Neural cell (in vitro differentiated cells): ENCODE results near the gene DPF1. TPM values are rescaled to one million over a fixed set of nuclear protein-coding genes. Genes with fewer than 3 reads are reported as not detected.

ENCODE experiments used
- H2AFZ ChIP-seq: fragments of 200-600, 300-800 bp; sonication (generic), shearing (Covaris generic); 2 replicates; pipeline ENCODE4 v1.6.0; 2014; ENCODE audit warnings: low read depth, mild to moderate bottlenecking, antibody characterized with exemption, low read length, moderate library complexity
- H3F3A ChIP-seq: fragments of 200-600 bp; shearing (Covaris generic); 2 replicates; pipeline ENCODE4 v1.6.1; 2016; ENCODE audit warnings: mild to moderate bottlenecking, moderate library complexity, mixed read lengths, antibody characterized with exemption, low read length; ENCODE audit not compliant: insufficient read depth, poor library complexity, severe bottlenecking
- H3K27ac ChIP-seq: fragments of 200-600, 300-800 bp; sonication (generic), shearing (Covaris generic); 2 replicates; pipeline ENCODE4 v1.5.1; 2014; ENCODE audit warnings: mild to moderate bottlenecking, low read length, moderate library complexity
- H3K27me3 ChIP-seq: fragments of 300-800, 200-600 bp; sonication (generic), shearing (Covaris generic); 2 replicates; pipeline ENCODE4 v1.6.0; 2014; ENCODE audit warnings: mild to moderate bottlenecking, low read depth, low read length, moderate library complexity; ENCODE audit not compliant: insufficient read depth
- H3K36me3 ChIP-seq: fragments of 300-800, 200-600 bp; sonication (generic), shearing (Covaris generic); 2 replicates; pipeline ENCODE4 v1.5.1; 2014; ENCODE audit warnings: mild to moderate bottlenecking, antibody characterized with exemption, low read length, moderate library complexity; ENCODE audit not compliant: insufficient read depth
- H3K4me2 ChIP-seq: fragments of 300-800, 200-600 bp; sonication (generic), shearing (Covaris generic); 2 replicates; pipeline ENCODE4 v1.6.0; 2014; ENCODE audit warnings: mild to moderate bottlenecking, low read length
- H3K4me3 ChIP-seq: fragments of 300-800, 200-600 bp; sonication (generic), shearing (Covaris generic); 2 replicates; pipeline ENCODE4 v1.5.1; 2014; ENCODE audit warnings: mild to moderate bottlenecking, low read length, moderate library complexity
- H3K79me2 ChIP-seq: fragments of 200-600 bp; shearing (Covaris generic); replicated peaks from 2 replicates; pipeline ENCODE4 v1.6.0; 2014; ENCODE audit warnings: mild to moderate bottlenecking, low read length, moderate library complexity; ENCODE audit not compliant: insufficient read depth
- H3K9ac ChIP-seq: fragments of 300-800, 200-600 bp; sonication (generic), shearing (Covaris generic); 2 replicates; pipeline ENCODE4 v1.6.1; 2016; ENCODE audit warnings: mild to moderate bottlenecking, low read length, mixed read lengths
- H3K9me2 ChIP-seq: fragments of 200-600 bp; shearing (Covaris generic); 2 replicates; pipeline ENCODE4 v1.6.1; 2016; ENCODE audit warnings: mild to moderate bottlenecking, low read length, mixed read lengths; ENCODE audit not compliant: insufficient read depth
- H3K9me3 ChIP-seq: fragments of 200-600, 300-800 bp; sonication (generic), shearing (Covaris generic); 2 replicates; pipeline ENCODE4 v1.6.1; 2016; ENCODE audit warnings: mild to moderate bottlenecking, mixed run types, low read length, moderate library complexity, mixed read lengths
- H4K20me1 ChIP-seq: fragments of 200-600 bp; shearing (Covaris generic); 2 replicates; pipeline ENCODE4 v1.6.1; 2016; ENCODE audit warnings: mild to moderate bottlenecking, mixed run types; ENCODE audit not compliant: insufficient read depth
- CTCF ChIP-seq: fragments of 450-650 bp; IDR thresholded peaks from 2 replicates; pipeline ENCODE4 v1.5.1; 2014; ENCODE audit warnings: antibody characterized with exemption, mild to moderate bottlenecking, moderate library complexity; ENCODE audit not compliant: poor library complexity, severe bottlenecking
- EP300 ChIP-seq: fragments of 450-650 bp; conservative IDR thresholded peaks from 2 replicates; pipeline ENCODE4 v1.6.1; 2014; ENCODE audit warnings: antibody characterized with exemption, mild to moderate bottlenecking, moderate library complexity; ENCODE audit not compliant: poor library complexity, severe bottlenecking
- EZH2 ChIP-seq: fragments of 200-600, 300-800 bp; shearing (Covaris generic), sonication (generic); IDR thresholded peaks from 2 replicates; pipeline ENCODE4 v1.6.1; 2014; ENCODE audit warnings: antibody characterized with exemption, low read length, borderline replicate concordance, mild to moderate bottlenecking; ENCODE audit not compliant: insufficient read depth, poor library complexity, severe bottlenecking
- MXI1 ChIP-seq: fragments of 450-650 bp; conservative IDR thresholded peaks from 2 replicates; pipeline ENCODE4 v1.6.1; 2014; ENCODE audit warnings: antibody characterized with exemption, mild to moderate bottlenecking; ENCODE audit not compliant: poor library complexity, severe bottlenecking
- POLR2AphosphoS5 ChIP-seq: IDR thresholded peaks from 2 replicates; pipeline ENCODE4 v1.6.1; 2012
- RAD21 ChIP-seq: fragments of 450-650 bp; conservative IDR thresholded peaks from 2 replicates; pipeline ENCODE4 v1.6.1; 2014; ENCODE audit warnings: antibody characterized with exemption, mild to moderate bottlenecking, moderate library complexity
- REST ChIP-seq: IDR thresholded peaks from 2 replicates; pipeline ENCODE4 v1.6.1; 2012; ENCODE audit warnings: borderline replicate concordance
- SMC3 ChIP-seq: fragments of 450-650 bp; conservative IDR thresholded peaks from 2 replicates; pipeline ENCODE4 v1.6.1; 2014; ENCODE audit warnings: antibody characterized with exemption, mild to moderate bottlenecking, moderate library complexity; ENCODE audit not compliant: poor library complexity
- TAF1 ChIP-seq: IDR thresholded peaks from 2 replicates; pipeline ENCODE4 v1.6.1; 2012; ENCODE audit warnings: low read depth
- polyA plus RNA-seq: library from polyadenylated mRNA; depleted of rRNA; stranded (reverse); fragments of >200 nt; gene quantifications from 2 replicates; pipeline ENCODE4 v1.2.3, GENCODE V29; 2014

Gene DPF1
- polyA plus RNA-seq, 1 donor from 2014 or later = 118 TPM

GRCh38 chr19:38250428-38250820, 26.4 kb upstream of the DPF1 start:
- Histone ChIP-seq H3K27me3 (peaks cover 3% of the 10 kb centered on the region), H4K20me1 (no peaks in the 10 kb centered on the region), H3K9ac (no peak overlapping the region), H3K4me2 (no peak overlapping the region), H3K9me2 (no peaks in the 10 kb centered on the region), H3K27ac (no peak overlapping the region), H3K4me3 (no peak overlapping the region), H3K79me2 (no peaks in the 10 kb centered on the region), H2AFZ (no peak overlapping the region), H3K36me3 (no peaks in the 10 kb centered on the region), H3K9me3 (no peaks in the 10 kb centered on the region), H3F3A (no peaks in the 10 kb centered on the region)
- no peak for TF ChIP-seq CTCF
- TF ChIP-seq REST = no peak
- no peak for TF ChIP-seq SMC3
- TF ChIP-seq EZH2 = no peak
- TF ChIP-seq TAF1 = no peak
- no peak for TF ChIP-seq RAD21
- TF ChIP-seq POLR2AphosphoS5 = no peak
- no peak for TF ChIP-seq EP300
- no peak for TF ChIP-seq MXI1

GRCh38 chr19:38248421-38248820, 24.4 kb upstream of the DPF1 start:
- H3K9me2 ChIP-seq = no peaks in the 10 kb centered on the region
- H3K27ac ChIP-seq = no peak overlapping the region
- no peaks in the 10 kb centered on the region for H4K20me1 ChIP-seq
- no peaks in the 10 kb centered on the region for H3K9me3 ChIP-seq
- H2AFZ ChIP-seq = no peak overlapping the region
- H3F3A ChIP-seq = no peaks in the 10 kb centered on the region
- H3K9ac ChIP-seq = no peak overlapping the region
- no peaks in the 10 kb centered on the region for H3K79me2 ChIP-seq
- no peak overlapping the region for H3K4me2 ChIP-seq
- no peaks in the 10 kb centered on the region for H3K36me3 ChIP-seq
- no peaks in the 10 kb centered on the region for H3K27me3 ChIP-seq
- H3K4me3 ChIP-seq = no peak overlapping the region
- TF ChIP-seq RAD21 = no peak
- TF ChIP-seq SMC3 = no peak
- no peak for TF ChIP-seq TAF1
- no peak for TF ChIP-seq REST
- no peak for TF ChIP-seq MXI1
- TF ChIP-seq EZH2 = no peak
- TF ChIP-seq CTCF = no peak
- no peak for TF ChIP-seq POLR2AphosphoS5
- TF ChIP-seq EP300 = no peak
